HG03469 (cell line): ENCODE results near the gene SKOR1.

ENCODE experiments used
- ATAC-seq: cut with Tn5 transposase; IDR thresholded peaks from one replicate; pipeline ENCODE4 v1.9.1; 2021; ENCODE audit warnings: mild to moderate bottlenecking, moderate library complexity, moderate number of reproducible peaks; ENCODE audit not compliant: unreplicated experiment

SKOR1 gene

GRCh38 chr15:67815036-67815592, 10.2 kb upstream of the SKOR1 start:
- ATAC-seq = no peak

- ATAC-seq = no peak
Observed at GRCh38 chr15:67816668-67817067, 8.6 kb upstream of the SKOR1 start.

GRCh38 chr15:67818464-67818863, 6.8 kb upstream of the SKOR1 start:
- no peak for ATAC-seq

GRCh38 chr15:67819636-67820035, 5.7 kb upstream of the SKOR1 start:
- no peak for ATAC-seq

- no peak for ATAC-seq
Observed at GRCh38 chr15:67820122-67820991, 5.0 kb upstream of the SKOR1 start.

- ATAC-seq = no peak
Observed at GRCh38 chr15:67820992-67821783, 4.1 kb upstream of the SKOR1 start.

GRCh38 chr15:67821784-67822440, 3.4 kb upstream of the SKOR1 start:
- ATAC-seq = no peak

GRCh38 chr15:67822537-67823313, 2.6 kb upstream of the SKOR1 start:
- no peak for ATAC-seq

GRCh38 chr15:67823314-67824196, 1.8 kb upstream of the SKOR1 start:
- no peak for ATAC-seq

- ATAC-seq = no peak
Observed at GRCh38 chr15:67824197-67824968, 926 bp upstream of the SKOR1 start.

- ATAC-seq = no peak
Observed at GRCh38 chr15:67825881-67826716, 790 bp downstream of the SKOR1 start.

- ATAC-seq = no peak
Observed at GRCh38 chr15:67826717-67827561, 1.6 kb downstream of the SKOR1 start.

GRCh38 chr15:67827562-67828277, 2.4 kb downstream of the SKOR1 start:
- no peak for ATAC-seq

- ATAC-seq = no peak
Observed at GRCh38 chr15:67828278-67828968, 3.1 kb downstream of the SKOR1 start.

- no peak for ATAC-seq
Observed at GRCh38 chr15:67828969-67829646, 3.8 kb downstream of the SKOR1 start.
